ENCODE measurements around the gene CDKAL1. TPM values are rescaled to one million over a fixed set of nuclear protein-coding genes. Genes with fewer than 3 reads are reported as not detected.
"Not testable (repeated sequence)": the region's sequence is repeated elsewhere in the genome, so short reads cannot be mapped to it uniquely, and the experiment has no call there.

CDKAL1 gene
- total RNA-seq, 1 donor from 2014 or later = 11.8 TPM

DNA sequence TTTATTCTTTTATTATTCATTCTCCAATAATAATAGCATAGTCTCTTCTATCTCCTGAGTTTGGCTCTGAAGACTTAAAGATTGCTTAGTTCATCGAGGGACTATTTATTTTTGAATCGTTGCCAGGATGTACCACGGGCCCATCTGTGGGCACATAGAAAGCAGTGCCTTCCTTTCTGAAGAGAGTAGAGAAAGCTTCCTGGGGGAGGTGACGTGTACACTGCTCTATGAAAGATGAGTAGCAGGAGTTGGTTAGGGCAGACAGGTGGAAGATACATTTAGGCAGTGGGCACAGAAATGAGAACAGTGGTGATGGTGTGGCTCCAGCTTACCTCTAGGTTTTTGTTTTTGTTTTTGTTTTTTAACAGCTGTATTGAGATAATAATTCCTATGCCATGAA, 98.4 kb downstream of the CDKAL1 start:
- DNase-seq (ENCODE audit: low read depth) = peak; percentile 12

DNA sequence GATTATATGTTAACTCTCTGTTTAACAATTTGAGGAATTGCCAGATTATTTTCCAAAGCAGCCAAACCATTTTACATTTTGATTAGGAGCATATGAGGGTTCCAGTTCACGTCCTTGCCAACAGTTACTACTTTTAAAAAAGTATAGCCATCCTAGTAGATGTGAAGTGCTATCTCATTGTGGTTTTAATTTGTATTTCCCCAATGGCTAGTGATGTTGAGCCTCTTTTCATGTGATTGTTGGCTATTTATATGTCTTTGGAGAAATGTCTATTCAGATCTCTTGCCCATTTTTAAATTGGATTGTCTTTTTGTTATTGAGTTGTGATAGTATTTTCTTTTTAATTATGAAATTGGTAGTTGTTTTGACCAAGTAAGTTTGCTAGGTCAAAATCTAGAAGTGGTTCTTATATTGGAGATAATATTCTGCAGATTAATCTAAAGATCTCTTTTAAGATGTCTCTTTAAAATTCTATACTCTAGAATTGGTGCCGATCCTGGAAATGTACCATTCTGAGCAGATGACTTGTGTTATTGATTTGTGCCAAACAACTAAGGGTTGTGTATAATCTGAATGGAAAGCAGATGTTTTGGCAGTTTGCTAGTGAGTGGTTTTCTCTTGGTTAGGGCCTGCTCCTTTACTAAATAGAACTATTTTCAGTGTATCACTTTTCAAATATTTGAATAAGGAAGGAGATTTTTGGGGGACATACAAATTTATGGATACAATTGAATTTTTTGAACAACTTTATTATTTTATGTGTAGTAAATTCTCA, 99.5 kb downstream of the CDKAL1 start:
- DNase-seq (ENCODE audit: low read depth) = no peak

DNA sequence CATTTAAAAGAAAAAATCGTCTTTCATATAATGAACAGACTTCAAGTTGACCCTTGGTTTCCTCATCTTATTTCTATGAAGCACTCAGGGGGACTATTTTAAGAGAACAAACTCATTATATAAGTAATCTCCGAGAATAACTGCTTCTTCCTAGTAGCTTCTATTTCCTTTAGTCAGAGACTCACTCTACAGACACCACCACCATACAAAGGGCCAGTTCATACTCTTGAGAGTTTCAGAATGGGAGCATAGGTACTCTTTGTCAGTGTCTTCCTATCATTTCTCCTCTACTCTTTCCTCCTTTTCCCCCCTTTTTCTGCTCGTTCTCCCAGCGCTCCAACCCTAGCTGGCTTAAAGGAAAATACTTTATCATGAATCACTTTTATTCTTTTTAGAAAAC, 104.9 kb downstream of the CDKAL1 start:
- no peak for DNase-seq (ENCODE audit: low read depth)

DNA sequence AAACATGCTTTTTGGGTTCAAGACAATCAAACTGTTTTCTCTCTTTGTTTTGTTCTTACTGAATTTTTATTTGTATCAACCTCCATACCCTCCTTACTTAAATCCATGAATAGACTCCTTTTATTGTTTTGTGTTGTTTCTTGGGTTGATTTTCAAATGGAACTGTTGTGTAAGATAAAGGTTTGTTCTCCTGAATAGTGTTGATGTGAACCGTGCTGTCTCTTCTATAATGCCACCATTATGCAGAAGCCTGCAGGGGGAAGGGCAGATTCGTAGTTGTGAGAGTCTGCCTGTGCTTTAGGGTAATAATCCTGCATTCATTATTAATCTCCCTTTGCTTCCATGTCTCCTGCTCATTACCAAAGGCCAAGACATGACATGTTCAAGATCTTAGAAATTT, 105.9 kb downstream of the CDKAL1 start:
- DNase-seq (ENCODE audit: low read depth) = no peak

DNA sequence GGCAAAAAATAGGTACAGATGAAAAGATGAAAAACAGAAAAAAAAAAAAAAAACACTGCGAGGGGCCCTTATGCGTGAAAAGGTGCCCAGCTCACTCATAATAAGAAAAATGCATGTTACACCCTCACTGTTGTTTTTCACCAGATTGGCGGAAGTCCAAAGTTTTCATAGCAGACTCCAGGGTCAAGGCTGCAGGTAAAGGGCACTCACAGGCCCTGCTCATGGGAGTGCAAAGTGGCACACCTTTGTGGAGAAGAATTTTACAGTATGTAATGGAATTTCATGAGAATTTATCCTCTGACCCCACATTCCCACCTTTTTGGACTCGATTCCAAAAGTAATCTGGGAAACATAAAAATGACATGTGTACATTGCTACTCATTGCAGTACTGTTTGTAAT, 108.2 kb downstream of the CDKAL1 start:
- no peak for DNase-seq (ENCODE audit: low read depth)

GRCh38 chr6:20644667-20645370, 110.6 kb downstream of the CDKAL1 start:
- no peak for DNase-seq (ENCODE audit: low read depth)

- not testable (repeated sequence) for DNase-seq (ENCODE audit: low read depth)
Measured at GRCh38 chr6:20645572-20645971, 111.3 kb downstream of the CDKAL1 start.

DNA sequence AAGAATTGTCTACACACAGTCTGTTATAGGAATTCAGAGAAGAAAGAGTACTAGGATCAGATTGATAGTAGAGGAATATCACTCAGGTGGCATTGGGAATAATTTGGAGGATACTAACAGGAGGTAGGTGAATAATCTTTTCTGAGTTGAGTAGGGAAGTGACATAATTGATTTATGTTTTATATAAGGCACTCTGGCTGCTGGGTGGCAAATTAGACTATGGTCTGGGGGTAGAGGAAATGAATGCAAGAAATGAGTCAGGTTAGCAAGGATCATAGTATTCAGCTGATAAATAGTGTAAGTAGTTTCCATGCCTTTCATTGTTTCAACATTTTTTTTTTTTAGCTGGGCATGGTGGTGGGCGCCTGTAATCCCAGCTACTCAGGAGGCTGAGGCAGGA, 113.3 kb downstream of the CDKAL1 start:
- no peak for DNase-seq (ENCODE audit: low read depth)

DNA sequence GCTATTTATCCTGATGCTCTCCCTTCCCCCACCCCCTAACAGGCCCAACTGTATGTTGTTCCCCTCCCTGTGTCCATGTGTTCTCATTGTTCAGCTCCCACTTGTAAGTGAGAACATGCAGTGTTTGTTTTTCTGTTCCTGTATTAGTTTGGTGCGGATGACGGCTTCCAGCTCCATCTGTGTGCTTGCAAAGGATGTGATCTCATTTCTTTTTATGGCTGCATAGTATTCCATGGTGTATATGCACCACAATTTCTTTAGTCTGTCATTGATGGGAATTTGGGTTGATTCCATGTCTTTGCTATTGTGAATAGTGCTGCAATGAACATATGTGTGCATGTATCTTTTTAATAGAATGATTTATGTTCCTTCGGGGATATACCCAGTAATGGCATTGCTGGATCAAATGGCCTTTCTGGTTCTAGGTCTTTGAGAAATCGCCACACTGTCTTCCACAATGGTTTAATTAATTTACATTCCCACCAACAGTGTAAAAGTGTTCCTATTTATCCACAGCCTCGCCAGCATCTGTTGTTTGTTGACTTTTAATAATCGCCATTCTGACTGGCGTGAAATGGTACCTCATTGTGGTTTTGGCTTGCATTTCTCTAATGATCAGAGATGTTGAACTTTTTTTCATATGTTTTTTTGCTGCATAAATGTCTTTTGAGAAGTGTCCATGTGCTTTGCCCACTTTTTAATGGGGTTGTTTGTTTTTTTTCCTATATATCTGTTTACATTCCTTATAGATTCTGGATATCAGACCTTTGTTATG, 115.6 kb downstream of the CDKAL1 start:
- not testable (repeated sequence) for DNase-seq (ENCODE audit: low read depth)

- DNase-seq (ENCODE audit: low read depth) = no peak
Measured at GRCh38 chr6:20652299-20653084, 118.2 kb downstream of the CDKAL1 start.

- no peak for DNase-seq (ENCODE audit: low read depth)
Measured at GRCh38 chr6:20653085-20653479, 118.8 kb downstream of the CDKAL1 start.

GRCh38 chr6:20655317-20655716, 121.1 kb downstream of the CDKAL1 start:
- DNase-seq (ENCODE audit: low read depth) = no peak

GRCh38 chr6:20657274-20657800, 123.1 kb downstream of the CDKAL1 start:
- no peak for DNase-seq (ENCODE audit: low read depth)

DNA sequence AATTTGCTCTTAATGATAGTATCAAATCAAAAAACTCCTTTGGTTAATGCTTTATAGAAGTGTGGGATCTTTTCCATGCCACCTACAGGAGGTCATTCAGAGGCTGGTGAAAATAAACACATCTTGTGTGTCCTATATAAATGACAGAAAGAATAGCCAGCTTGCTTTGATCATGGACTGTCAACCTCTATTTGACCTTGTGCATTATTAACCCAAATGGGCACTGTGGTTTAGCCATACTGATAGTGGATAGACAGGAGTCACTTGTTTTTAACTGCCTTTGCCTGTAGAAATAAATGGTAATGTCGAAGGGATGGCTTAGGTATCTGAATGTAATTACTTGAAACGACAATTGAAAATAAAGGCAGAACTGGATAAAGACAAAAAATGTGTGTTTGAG, 123.8 kb downstream of the CDKAL1 start:
- no peak for DNase-seq (ENCODE audit: low read depth)

- DNase-seq (ENCODE audit: low read depth) = no peak
Measured at GRCh38 chr6:20658516-20658915, 124.3 kb downstream of the CDKAL1 start.

GRCh38 chr6:20660534-20660933, 126.3 kb downstream of the CDKAL1 start:
- DNase-seq (ENCODE audit: low read depth) = no peak

DNA sequence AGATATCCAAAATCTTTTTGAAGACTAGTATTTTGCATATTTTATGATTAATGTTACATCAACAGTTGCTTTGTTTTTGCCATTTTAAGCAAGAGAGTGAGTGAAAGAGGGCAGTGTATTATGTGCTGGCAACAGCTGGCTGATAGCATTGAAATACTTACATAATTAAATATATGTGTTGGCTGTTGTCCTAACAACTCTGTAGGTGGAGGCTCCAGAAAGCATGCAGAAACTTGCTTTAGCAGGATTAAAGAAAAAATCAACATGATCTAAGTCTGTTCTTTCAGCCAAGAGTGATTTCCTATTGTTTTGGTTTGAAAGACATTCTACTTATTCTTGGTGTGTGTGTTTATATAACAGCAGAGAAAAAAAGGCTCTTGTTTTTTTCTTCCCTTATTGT, 127.5 kb downstream of the CDKAL1 start:
- peak; percentile 7 for DNase-seq (ENCODE audit: low read depth)

- DNase-seq (ENCODE audit: low read depth) = no peak
Measured at GRCh38 chr6:20664250-20664649, 130.0 kb downstream of the CDKAL1 start.

GRCh38 chr6:20665290-20665689, 131.0 kb downstream of the CDKAL1 start:
- no peak for DNase-seq (ENCODE audit: low read depth)

- DNase-seq (ENCODE audit: low read depth) = no peak
Measured at GRCh38 chr6:20669571-20670314, 135.5 kb downstream of the CDKAL1 start.

All from myocyte (in vitro differentiated cells).